Endothelial cell of hepatic sinusoid (primary cell): Measurements from ENCODE around the gene LRRK1.

Experiments used
- in situ Hi-C: cut with HindIII; loops from 2 replicates; pipeline ENCODE4 v1.10.0; 2017; ENCODE audit warnings: low sequenced_read_pairs

LRRK1 gene, protein sequence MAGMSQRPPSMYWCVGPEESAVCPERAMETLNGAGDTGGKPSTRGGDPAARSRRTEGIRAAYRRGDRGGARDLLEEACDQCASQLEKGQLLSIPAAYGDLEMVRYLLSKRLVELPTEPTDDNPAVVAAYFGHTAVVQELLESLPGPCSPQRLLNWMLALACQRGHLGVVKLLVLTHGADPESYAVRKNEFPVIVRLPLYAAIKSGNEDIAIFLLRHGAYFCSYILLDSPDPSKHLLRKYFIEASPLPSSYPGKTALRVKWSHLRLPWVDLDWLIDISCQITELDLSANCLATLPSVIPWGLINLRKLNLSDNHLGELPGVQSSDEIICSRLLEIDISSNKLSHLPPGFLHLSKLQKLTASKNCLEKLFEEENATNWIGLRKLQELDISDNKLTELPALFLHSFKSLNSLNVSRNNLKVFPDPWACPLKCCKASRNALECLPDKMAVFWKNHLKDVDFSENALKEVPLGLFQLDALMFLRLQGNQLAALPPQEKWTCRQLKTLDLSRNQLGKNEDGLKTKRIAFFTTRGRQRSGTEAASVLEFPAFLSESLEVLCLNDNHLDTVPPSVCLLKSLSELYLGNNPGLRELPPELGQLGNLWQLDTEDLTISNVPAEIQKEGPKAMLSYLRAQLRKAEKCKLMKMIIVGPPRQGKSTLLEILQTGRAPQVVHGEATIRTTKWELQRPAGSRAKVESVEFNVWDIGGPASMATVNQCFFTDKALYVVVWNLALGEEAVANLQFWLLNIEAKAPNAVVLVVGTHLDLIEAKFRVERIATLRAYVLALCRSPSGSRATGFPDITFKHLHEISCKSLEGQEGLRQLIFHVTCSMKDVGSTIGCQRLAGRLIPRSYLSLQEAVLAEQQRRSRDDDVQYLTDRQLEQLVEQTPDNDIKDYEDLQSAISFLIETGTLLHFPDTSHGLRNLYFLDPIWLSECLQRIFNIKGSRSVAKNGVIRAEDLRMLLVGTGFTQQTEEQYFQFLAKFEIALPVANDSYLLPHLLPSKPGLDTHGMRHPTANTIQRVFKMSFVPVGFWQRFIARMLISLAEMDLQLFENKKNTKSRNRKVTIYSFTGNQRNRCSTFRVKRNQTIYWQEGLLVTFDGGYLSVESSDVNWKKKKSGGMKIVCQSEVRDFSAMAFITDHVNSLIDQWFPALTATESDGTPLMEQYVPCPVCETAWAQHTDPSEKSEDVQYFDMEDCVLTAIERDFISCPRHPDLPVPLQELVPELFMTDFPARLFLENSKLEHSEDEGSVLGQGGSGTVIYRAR (N-terminal part only)

DNA sequence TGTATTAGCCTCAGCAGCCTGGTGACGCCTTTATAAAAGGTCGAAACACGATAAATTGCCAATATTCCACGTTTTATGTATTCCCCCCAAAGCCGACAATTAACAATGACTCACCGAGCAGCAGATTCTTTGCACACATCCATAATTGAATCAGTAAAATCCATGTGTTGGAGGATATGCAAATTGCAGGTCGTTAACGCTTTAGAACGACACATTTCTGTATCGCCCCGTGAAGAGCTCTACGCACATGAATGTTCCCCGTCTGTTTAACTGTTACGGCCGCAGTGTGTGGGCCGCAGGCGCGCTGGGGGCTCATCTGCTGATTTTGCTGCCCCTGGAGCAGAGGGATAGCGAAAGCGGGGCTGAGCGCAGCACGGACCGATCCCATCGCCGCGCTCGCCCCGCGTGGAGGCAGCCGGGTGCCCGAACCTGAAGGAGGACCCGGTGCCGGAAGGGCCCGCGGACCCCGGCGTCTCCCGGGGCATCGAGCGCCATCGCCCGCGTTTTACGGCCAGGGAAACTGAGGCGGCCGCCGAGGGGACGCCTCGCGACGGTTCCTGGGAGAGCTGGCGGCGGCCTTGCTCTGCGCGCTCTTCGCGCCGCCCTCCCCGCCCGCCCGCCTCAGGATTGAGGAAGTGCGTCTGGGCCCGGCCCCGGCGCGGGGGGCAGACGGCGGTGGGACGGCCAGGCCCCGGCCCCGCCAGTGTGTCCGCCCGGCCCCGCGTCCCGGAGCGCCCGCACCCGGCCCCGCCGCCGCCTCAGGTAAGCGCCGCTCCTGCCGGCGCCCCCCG is at the start of gene LRRK1:
TSS of gene LRRK1 (plus strand) at position 668 of the 791 bp plus-strand sequence. CDS start 5,276 bp downstream, outside the sequence.
- in situ Hi-C loops = no loop called here

- in situ Hi-C loops = no loop called here
These were observed 46.0 kb upstream of the LRRK1 start for GRCh38 chr15:100873029-100873677.

DNA sequence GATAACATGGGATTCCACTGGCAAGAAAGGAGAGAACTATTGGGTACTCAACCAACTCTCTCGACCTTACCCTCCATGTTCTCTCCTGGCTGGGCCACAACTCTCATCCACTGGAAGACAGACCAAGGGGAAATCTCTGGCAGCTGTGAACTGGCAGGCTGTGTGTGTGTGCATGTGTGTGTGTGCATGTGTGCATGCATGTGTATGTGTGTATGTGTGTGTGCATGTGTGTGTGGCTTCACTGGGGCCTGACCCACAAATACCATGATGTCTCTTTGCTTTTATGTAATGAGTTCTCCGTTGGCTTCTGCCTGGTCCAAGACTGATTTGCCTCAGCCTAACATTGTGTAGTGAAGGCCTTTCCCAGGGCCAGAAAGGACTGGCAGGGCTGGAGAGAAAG is 43.7 kb upstream of the LRRK1 start:
- in situ Hi-C loops = loop anchor here (5.0 kb wide), 1 partner anchor 48 kb away; no protein-coding TSS in a partner anchor

DNA sequence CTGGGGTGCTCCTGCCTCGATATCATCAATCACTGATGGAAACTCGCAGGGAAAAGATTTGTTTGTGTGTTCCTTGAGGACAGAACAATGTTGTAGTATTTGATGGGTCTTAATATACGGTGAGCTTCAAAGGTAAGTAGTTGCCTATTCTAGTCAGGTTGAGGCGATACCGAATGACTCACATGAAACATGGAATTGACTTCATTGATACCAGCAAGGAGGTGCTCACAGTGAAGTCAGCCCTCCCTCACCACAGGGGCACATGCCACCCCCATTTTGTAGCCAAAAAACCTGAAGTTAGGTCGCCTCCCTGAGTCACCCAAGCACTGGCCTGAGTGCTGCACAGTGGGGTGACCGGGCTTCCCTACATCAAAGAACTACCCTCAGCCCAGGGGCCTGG is 43.2 kb upstream of the LRRK1 start:
- in situ Hi-C loops = loop anchor here (5.0 kb wide), 1 partner anchor 49 kb away; no protein-coding TSS in a partner anchor

- in situ Hi-C loops = loop anchor here (5.0 kb wide), 1 partner anchor 50 kb away; no protein-coding TSS in a partner anchor
These were observed 41.6 kb upstream of the LRRK1 start for GRCh38 chr15:100877551-100877950.

DNA sequence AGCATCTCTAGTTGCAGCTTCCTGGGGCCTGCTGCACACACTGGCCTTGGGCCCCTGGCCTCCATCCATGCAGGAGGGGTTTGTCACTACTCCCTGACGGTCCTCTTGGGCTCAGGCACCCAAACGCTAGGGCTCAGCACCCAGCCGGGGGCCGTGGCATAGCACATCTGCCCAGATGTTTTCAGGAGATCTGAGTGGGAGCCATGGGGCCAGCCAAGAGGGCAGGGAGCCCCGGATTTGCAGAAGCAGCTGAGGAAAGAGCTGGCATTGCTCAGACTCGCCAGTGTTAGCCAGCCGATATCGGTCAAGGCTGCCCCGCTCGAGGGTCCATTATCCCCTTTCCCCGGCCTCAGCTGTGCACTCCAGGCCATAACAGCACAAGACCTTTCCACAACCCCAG is 41.0 kb upstream of the LRRK1 start:
- in situ Hi-C loops = loop anchor here (5.0 kb wide), 1 partner anchor 51 kb away; no protein-coding TSS in a partner anchor

- in situ Hi-C loops = loop anchor here (5.0 kb wide), 1 partner anchor 51 kb away; no protein-coding TSS in a partner anchor
These were observed 40.5 kb upstream of the LRRK1 start for GRCh38 chr15:100878648-100879047.

- in situ Hi-C loops = loop anchor here (5.0 kb wide), 1 partner anchor 52 kb away; no protein-coding TSS in a partner anchor
These were observed 40.1 kb upstream of the LRRK1 start for GRCh38 chr15:100879061-100879463.

- in situ Hi-C loops = loop anchor here (5.0 kb wide), 1 partner anchor 52 kb away; no protein-coding TSS in a partner anchor
These were observed 39.6 kb upstream of the LRRK1 start, which contains the start of gene ALDH1A3 for GRCh38 chr15:100879464-100880138. Gene ALDH1A3 (plus strand): TSS chr15:100879831. CDS start chr15:100879908, 77 bp downstream.

DNA sequence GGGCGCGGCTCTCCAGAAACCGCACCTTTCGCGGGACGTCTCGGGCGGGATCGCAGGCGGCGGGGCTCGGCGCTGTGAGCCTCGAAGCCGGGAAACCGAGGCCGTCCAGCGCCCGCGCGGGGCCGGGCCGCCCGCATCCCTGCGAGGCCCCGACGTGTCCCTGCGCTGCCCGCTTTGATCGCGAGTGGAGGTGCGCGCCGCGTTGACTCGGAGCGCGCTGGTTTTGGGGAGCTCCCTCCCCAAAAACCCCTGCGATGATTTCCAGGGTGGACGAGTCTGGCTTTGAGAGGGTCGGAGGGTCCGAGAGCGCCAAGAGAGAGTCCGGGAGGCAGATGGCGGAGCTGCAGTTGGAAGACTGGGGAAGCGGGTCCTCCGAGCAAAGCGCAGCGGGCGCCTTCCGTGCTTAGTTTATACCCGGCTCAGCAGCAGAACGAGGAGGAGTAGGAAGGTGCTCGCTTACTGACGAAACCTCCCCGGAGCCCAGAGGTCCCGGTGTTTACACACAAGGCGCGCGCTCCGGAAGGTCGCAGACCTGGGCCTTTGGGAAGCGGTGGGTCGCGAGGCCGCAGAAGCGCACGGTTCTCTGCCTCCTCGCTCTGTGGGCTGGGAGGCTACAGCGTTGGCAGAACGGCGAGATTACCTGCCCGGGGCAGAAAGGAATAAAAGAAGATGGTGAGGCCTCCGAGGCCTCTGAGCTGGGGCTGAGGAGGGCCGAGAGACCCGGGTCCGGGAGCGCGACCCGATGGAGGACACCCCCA is 38.8 kb upstream of the LRRK1 start:
- in situ Hi-C loops = no loop called here

- in situ Hi-C loops = no loop called here
These were observed 38.3 kb upstream of the LRRK1 start for GRCh38 chr15:100880897-100881242.

DNA sequence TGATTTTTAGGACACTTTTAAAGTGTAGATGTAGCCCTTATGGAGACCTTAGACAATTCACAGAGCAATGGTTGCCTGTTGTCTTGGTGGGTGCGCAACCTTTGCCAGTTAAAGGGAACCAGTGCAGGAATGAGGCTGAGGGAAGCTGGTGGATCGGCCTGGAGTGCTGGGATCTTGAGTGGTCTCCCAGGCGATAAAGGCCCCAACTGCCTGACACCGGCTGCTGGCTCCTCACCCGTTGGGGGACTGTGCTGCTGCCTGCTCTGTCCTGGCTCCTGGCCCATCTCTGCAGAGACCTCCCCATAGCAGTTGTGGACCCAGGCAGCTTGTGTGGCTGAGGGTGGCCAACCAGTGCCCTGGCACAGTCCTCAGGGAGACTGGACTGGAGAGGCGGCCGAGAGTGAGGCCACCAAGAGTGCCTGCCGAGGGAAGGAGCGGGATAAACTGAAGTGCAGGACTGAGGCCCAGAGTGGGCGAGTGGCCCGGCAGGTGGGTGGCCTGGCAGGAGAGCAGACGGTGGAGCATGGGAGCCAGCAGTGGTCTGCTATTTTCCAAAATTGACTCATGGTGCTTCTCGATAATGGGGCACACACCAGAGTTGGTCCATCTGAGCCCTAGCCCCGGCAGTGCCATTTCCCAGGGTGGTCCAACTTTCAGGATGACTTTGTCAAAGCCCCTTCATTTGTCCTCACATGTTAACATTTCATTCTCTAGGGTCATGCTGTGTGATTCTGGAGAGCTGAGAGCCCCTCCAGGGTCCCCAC is 37.4 kb upstream of the LRRK1 start:
- in situ Hi-C loops = no loop called here

GRCh38 chr15:100885116-100885515 is 34.0 kb upstream of the LRRK1 start:
- in situ Hi-C loops = loop anchor here (5.0 kb wide), 1 partner anchor 223 kb away; no protein-coding TSS in a partner anchor

- in situ Hi-C loops = loop anchor here (5.0 kb wide), 1 partner anchor 224 kb away; no protein-coding TSS in a partner anchor
These were observed 33.3 kb upstream of the LRRK1 start for GRCh38 chr15:100885811-100886210.

GRCh38 chr15:100887211-100887913 is 31.8 kb upstream of the LRRK1 start:
- in situ Hi-C loops = loop anchor here (5.0 kb wide), 1 partner anchor 225 kb away; no protein-coding TSS in a partner anchor

DNA sequence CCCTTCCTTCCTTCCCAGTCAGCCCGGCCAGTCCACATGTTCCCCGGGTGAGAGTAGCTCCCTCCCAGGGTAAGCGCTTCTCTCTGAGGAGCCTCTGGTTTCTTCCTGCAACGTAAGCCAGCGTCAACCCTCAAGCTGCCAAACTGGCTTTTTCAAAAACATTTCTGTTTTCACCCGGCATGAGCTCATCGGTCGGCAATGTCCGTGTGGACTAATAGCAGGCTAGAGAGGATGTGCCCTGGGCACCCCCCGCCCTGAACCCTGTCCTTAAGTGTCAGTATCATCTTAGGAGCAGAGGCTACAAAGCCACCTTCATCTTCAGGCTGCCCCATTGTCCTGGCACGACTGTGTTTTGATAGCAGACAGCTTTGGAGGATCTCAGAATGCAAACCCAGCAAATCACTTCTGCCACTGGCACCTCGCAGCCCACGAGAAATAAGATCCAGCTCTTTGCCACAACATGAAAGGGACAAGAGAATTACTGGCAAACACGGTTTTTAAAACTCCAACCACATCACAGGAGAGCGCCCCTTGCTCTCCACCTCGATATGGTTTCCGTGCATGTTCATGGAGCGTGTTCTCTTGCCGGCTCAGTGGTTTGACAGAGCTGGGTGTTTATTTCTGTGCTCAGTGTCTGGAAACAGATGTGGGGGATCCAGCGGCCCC is 29.6 kb upstream of the LRRK1 start:
- in situ Hi-C loops = loop anchor here (5.0 kb wide), 1 partner anchor 227 kb away; no protein-coding TSS in a partner anchor
